Activated naive CD4-positive, alpha-beta T cell treated with anti-CD3 and anti-CD28 coated beads, Interleukin-2, amount 50 U/mL, for 16 hours (primary cell): ENCODE results near the gene DPYSL4.
"Not testable (repeated sequence)": the region's sequence is repeated elsewhere in the genome, so short reads cannot be mapped to it uniquely, and the experiment has no call there.

Experiments
- DNase-seq: peaks from one replicate; pipeline ENCODE4 v3.0.0-alpha.2; 2020

Gene DPYSL4

DNA sequence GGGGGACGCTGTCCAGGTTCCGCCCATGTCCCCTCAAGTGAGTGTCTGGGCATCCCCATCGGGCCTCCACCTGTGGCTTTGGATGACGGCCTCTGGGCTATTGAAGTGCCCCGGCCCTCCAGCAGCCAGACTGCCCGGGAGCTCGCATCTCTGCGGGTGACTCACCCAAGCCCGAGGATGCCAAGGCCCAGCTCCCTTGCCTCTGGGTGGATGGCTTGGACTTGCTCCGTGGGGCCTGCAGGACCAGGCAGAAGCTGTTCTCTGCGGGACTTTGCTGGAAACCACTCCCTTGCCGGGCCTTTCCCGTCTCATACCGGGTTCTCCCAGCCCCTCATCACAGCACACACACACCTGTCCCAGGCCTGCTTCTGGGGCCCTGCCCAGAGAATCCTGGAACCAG, 22.4 kb downstream of the DPYSL4 start:
- DNase-seq: no peak

DNA sequence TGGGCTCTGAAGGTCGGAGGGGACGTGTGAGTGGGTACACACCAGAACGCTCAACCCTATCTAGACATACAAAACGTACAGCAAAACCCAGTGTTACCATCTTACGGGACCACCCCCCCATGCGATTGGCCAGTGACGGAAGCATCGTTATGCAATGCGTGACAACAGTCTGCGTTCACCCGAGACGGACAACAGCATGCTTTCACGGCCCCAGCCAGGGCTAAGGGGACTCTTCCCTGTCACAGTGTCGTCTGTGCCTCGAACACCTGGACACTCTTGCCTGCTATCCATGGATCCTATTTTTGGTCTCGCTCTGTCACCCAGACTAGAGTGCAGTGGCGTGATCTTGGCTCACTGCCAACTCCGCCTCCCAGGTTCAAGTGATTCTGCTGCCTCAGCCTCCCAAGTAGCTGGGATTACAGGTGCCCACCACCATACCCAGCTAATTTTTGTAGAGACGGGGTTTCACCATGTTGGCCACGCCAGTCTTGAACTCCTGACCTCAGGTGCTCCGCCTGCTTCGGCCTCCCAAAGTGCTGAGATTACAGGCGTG, 23.3 kb downstream of the DPYSL4 start:
- DNase-seq: no peak

GRCh38 chr10:132210766-132211165, 24.0 kb downstream of the DPYSL4 start:
- no peak for DNase-seq

DNA sequence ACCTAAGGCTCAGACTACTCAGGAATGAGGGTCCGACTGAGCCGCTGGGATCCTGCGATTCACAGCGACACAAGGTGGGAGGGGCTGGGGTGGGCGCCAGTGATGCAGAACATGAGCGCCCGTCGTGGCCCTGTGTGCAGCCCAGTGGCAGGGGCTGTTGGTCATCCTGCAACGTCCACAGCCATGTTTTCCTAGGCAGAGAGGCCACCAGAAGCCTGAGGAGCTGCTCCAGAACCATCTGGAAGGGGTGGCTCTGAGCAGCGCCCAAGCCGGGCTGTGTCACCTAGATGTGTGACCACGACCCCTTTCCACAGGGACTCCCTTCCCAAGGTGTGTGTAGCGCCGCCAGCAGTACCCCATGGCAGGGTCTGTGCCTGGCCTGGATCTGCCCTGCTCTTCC, 24.5 kb downstream of the DPYSL4 start:
- no peak for DNase-seq

- no peak for DNase-seq
Observed at GRCh38 chr10:132212816-132213215, 26.1 kb downstream of the DPYSL4 start.

- no peak for DNase-seq
Observed at GRCh38 chr10:132213917-132214316, 27.2 kb downstream of the DPYSL4 start.

GRCh38 chr10:132216441-132216840, 29.7 kb downstream of the DPYSL4 start:
- DNase-seq: not testable (repeated sequence)

DNA sequence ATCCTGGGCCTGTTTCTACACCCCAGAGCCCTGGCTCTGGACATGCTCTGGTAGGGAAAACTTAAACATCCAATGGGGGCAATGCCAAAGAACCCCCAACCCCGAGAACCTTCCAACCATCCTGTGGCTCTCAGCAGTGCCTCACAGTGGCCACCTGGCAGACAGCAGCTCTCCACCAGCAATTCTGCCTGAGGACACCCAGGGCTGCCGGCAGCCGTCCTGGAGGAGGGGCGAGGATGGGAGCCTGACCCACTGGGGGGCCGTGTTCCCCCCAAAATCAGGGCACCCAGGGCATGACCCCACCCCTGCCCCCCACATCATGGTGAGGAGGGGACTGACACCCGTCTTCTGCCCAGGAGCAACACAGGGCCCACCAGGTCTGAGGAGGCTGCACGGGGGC, 32.7 kb downstream of the DPYSL4 start:
- no peak for DNase-seq

- DNase-seq: no peak
Observed at GRCh38 chr10:132220061-132220460, 33.3 kb downstream of the DPYSL4 start.

GRCh38 chr10:132220996-132221395, 34.2 kb downstream of the DPYSL4 start:
- DNase-seq: not testable (repeated sequence)

- DNase-seq: no peak
Observed at GRCh38 chr10:132222726-132223125, 36.0 kb downstream of the DPYSL4 start.

DNA sequence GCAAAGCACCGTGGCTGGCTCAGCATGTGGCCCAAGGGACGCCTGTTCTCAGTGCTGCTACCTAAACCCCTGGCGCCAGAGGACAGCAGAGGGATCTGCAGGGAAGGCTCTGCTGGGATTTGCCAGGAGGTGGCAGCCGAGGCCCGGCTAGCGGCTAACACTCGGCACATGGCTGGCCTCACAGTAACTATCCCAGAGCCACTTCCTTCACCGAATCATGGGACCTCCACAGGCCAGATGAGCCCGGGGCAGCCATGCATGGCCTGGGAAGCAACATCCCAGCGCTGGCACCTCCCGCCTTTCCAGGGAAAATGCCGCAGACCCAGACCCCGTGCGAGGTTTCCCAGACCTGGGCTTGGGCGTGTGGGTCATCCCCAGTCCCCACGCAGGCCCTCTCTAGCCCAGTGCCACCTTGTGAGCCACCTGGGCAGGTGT, 36.4 kb downstream of the DPYSL4 start:
- peak; percentile 70 for DNase-seq

DNA sequence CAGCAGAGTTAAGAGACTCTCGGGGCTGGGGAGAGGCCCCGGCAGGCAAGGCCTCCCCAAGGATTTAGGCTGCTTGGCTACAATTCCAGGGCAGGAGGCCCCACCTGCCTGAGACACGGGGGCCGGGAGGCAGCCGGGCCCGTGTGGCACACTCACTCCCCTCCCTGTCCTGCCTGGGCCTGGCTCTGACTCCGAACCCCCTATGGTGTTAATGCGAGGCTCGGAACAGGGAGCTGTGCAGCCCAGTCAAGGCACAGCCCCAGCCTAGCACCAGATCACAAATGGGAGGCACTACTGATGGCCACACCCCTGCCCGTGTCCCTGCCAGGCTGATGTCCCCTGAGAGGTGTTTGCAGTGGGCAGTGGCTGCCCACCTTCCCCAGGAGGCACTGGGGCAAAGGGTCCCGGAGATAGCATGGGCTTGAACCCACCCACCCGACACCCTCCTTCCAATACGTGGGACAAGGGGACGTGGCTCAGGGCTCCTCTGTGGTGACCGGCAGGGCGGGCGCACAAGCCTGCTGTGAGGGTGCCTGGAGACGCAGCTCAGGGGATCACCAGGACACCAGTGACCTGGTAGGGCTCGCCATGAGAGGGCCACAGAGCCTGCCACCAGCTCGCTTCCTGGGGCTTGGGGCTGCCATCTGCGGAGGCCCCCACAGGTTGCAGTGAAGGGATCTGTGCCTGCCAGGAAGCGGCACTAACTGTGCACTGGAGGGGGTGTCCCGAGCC, 37.0 kb downstream of the DPYSL4 start:
- no peak for DNase-seq

DNA sequence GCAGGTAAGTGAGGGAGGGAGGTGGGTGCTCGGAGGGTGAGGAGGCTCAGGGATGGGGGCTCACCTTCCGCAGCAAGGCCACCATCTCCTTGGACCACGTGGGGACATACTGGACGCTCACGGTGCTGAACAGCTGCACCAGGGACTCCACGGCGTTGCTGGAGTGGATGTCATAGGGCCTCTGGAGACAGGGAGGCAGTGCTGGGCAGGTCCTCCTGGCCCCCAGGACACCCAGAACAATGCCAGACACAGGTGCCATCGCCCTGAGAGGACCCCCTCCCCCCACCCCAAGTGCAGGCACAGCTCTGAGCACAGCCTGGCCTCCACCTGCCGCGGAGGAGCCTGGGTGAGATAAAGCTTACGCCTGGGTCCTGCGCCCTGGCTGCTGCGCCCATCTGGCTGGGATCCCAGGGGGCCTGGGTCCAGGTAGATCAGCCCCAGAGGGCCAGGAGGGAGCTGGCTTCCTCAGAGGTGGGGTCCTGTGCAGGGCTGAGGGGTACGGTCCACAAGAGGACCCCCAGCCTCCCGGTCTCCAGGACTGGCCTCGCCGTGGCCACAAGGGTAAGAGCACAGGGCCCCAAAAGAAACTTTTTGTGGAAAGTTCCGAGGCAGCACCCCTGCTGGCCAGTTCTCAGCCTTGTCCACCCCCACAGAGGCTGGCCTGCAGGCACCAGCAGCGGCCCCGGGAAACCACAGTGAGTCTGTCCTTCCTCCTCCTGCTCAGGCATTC, 37.8 kb downstream of the DPYSL4 start:
- DNase-seq: no peak

- DNase-seq: no peak
Observed at GRCh38 chr10:132225073-132225848, 38.5 kb downstream of the DPYSL4 start.

GRCh38 chr10:132225849-132226205, 39.1 kb downstream of the DPYSL4 start:
- no peak for DNase-seq

- DNase-seq: no peak
Observed at GRCh38 chr10:132226586-132227405, 40.0 kb downstream of the DPYSL4 start.

DNA sequence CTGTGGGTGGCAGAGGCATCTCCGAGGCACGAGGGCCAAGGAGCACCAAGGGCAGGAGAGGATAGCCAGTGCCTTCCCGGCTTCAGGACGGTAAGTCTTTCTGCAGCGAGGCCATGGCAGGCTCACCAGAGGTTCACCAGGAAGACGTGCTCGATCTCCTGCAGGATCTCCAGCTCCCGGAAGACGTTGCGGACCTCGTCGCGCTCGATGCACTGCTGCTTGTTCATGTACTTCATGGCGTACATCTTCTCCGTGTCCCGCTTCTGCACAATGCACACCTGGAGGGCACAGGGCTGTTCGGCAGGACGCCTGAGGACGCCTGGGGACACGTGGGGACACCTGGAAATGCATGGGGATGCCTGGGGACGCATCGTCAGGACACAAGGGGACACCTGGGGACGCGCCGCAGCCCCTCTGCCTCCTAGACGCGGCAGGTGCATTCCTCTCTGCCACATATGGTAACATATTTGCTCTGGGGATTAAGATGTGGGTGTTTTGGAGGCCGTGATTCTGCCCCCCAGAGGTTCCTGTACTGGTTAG, 41.2 kb downstream of the DPYSL4 start:
- no peak for DNase-seq

- no peak for DNase-seq
Observed at GRCh38 chr10:132228616-132229015, 41.9 kb downstream of the DPYSL4 start.

DNA sequence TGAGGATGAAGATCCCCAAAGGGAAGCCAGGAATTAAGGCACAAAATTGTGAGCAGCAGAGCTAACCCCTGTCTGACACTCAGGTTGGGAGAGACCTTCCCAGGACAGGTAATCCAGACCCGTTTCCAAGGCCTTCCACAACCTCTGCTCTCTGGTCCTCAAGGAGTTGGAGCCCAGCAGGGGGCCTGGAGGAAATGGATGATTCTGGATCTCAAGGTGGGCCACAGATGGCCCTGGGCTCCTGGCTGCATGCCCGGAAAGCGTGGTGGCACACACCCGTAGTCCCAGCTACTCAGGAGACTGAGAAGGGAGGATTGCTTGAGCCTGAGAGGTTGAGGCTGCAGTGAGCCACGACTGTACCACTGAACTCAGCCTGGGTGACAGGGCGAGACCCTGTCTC, 42.3 kb downstream of the DPYSL4 start:
- DNase-seq: no peak

- peak; percentile 46 for DNase-seq
Observed at GRCh38 chr10:132229834-132230556, 43.2 kb downstream of the DPYSL4 start.
